NCI-H1092 (cell line): Measurements from ENCODE around the gene PLPP7.

Experiments
- DNase-seq: peaks from one replicate; lab custom pipeline; 2025; lab: John Stamatoyannopoulos, UW

The PLPP7 gene

GRCh38 chr9:131303381-131304321 is 14.1 kb downstream of the PLPP7 start:
- no peak for DNase-seq

GRCh38 chr9:131304676-131305355 is 15.3 kb downstream of the PLPP7 start:
- DNase-seq, result no peak

GRCh38 chr9:131306397-131307004 is 17.0 kb downstream of the PLPP7 start:
- no peak for DNase-seq

GRCh38 chr9:131307974-131308373 is 18.5 kb downstream of the PLPP7 start:
- DNase-seq, result no peak

- DNase-seq, result no peak
These were observed 18.9 kb downstream of the PLPP7 start for GRCh38 chr9:131308452-131308851.

GRCh38 chr9:131308906-131309529 is 19.5 kb downstream of the PLPP7 start:
- no peak for DNase-seq

- no peak for DNase-seq
These were observed 20.2 kb downstream of the PLPP7 start for GRCh38 chr9:131309530-131310276.

GRCh38 chr9:131310833-131311554 is 21.5 kb downstream of the PLPP7 start:
- no peak for DNase-seq

GRCh38 chr9:131312246-131312645 is 22.7 kb downstream of the PLPP7 start:
- no peak for DNase-seq

GRCh38 chr9:131312822-131313770 is 23.6 kb downstream of the PLPP7 start:
- no peak for DNase-seq

GRCh38 chr9:131318231-131319085 is 28.9 kb downstream of the PLPP7 start:
- no peak for DNase-seq

GRCh38 chr9:131319486-131319885 is 30.0 kb downstream of the PLPP7 start:
- no peak for DNase-seq

GRCh38 chr9:131320031-131320685 is 30.6 kb downstream of the PLPP7 start:
- DNase-seq, result no peak

- no peak for DNase-seq
These were observed 34.1 kb downstream of the PLPP7 start for GRCh38 chr9:131323629-131324028.

GRCh38 chr9:131324736-131325679 is 35.5 kb downstream of the PLPP7 start:
- no peak for DNase-seq

- DNase-seq, result no peak
These were observed 39.7 kb downstream of the PLPP7 start for GRCh38 chr9:131329241-131329641.
